ENCODE results near the gene RAB3GAP2.
"Not testable (repeated sequence)": the region's sequence is repeated elsewhere in the genome, so short reads cannot be mapped to it uniquely, and the experiment has no call there.

The RAB3GAP2 gene

GRCh38 chr1:220182656-220183055, 89.6 kb downstream of the RAB3GAP2 start:
- TF ChIP-seq, protein P1, sequence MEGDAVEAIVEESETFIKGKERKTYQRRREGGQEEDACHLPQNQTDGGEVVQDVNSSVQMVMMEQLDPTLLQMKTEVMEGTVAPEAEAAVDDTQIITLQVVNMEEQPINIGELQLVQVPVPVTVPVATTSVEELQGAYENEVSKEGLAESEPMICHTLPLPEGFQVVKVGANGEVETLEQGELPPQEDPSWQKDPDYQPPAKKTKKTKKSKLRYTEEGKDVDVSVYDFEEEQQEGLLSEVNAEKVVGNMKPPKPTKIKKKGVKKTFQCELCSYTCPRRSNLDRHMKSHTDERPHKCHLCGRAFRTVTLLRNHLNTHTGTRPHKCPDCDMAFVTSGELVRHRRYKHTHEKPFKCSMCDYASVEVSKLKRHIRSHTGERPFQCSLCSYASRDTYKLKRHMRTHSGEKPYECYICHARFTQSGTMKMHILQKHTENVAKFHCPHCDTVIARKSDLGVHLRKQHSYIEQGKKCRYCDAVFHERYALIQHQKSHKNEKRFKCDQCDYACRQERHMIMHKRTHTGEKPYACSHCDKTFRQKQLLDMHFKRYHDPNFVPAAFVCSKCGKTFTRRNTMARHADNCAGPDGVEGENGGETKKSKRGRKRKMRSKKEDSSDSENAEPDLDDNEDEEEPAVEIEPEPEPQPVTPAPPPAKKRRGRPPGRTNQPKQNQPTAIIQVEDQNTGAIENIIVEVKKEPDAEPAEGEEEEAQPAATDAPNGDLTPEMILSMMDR (IDR thresholded peaks at IDR 0.05): no peak
- TF ChIP-seq ZFX (IDR thresholded peaks at IDR 0.05; ENCODE audit: borderline replicate concordance): no peak
- H3K27ac ChIP-seq: no peak overlapping the region

DNA sequence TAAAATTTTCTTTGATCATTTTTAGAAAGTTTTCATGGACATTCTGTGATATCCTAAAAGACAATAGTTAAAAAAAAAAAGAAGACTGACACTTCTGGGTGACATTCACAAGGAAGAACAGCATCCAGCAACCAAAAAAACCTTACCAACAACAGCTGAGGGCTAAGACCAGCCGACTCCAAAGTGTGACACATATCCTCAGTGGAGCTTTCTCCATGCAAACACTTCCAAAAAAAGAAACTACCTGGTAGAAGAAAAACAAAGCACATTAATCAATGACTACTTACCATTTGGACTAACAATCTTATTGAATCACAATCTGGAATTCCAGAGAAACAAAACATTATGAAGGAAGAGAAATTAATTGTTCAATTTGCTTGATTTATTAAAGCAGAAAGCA, 90.1 kb downstream of the RAB3GAP2 start:
- TF ChIP-seq ZFX (IDR thresholded peaks at IDR 0.05; ENCODE audit: borderline replicate concordance): no peak
- TF ChIP-seq, protein P1 (IDR thresholded peaks at IDR 0.05): no peak

DNA sequence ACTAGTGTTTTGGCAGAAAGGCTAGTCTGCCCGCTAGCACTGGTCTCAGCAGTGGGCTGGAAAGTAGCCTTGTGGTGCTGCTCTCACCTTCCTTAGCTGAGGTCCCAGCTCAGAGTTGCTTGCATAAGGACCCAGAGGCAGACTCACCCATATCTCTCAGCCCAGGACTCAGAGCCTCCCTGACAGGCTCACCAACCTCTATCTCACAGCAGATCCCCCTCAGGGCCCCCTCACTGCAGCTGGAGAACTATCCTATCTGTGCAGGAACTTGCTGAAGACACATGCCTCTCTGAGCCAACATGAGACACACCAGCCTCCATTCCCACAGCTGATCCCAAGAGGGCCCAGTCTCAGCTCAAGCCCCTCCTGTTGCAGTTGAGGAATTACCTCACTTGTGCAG, 95.7 kb downstream of the RAB3GAP2 start:
- TF ChIP-seq ZFX (IDR thresholded peaks at IDR 0.05; ENCODE audit: borderline replicate concordance): no peak
- TF ChIP-seq, protein P1 (IDR thresholded peaks at IDR 0.05): no peak
- no peak overlapping the region for H3K27ac ChIP-seq

More for the DNA sequence above, 90.1 kb downstream of the RAB3GAP2 start:
- no peak overlapping the region for H3K27ac ChIP-seq

DNA sequence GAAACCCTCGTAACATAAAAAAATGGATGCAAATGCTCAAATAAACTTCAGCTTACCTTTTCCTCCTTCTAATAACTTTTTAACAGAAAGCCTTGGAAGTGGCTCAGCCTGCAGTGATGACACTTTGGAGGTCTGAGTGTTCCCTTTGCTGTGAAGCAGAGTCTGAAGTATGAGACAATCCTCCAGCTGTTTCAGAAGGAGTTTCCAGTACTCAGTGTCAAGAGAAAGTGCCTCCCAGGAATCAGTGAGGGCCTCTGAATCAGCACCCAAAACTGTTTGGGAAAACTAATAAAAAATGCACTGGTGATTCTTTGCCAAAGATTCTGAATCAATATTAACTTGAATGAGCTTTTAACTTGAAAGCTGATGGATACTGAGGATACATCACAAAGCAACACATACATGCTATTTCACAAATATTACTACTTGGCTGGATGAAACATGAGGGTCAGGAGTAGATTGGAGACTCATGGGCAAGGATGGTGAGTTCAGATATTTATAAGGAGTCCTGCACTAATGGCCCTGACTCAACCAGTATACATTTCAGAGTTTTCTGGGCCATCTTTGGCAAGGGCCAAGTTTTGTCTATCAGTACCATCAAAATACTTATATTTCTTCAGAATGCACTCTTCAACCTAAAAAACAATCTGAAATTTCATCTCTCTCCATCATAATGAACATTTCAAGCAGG, 101.3 kb downstream of the RAB3GAP2 start:
- TF ChIP-seq, protein P1 (IDR thresholded peaks at IDR 0.05): no peak
- no peak for TF ChIP-seq ZFX (IDR thresholded peaks at IDR 0.05; ENCODE audit: borderline replicate concordance)
- H3K27ac ChIP-seq: no peak overlapping the region

- not testable (repeated sequence) for H3K27ac ChIP-seq
Measured at GRCh38 chr1:220169887-220170286, 102.4 kb downstream of the RAB3GAP2 start.

DNA sequence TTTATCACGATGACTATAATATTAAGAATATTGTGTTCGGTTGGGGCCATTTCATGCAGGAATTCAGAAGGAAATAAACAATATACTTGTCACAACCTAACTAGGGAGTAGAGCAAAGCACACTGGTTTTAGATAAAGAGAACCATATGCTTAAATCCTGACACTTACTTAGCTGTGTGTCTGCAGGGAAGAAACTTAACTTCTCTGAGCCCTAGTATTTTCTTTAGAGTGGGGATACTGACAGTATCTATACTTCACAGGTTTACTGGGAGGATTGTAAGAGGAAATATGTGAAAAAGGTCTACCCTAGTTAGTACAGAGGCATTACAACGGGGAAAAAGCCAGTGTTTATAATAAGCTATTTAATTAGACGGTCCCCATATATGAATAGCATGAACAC, 105.4 kb downstream of the RAB3GAP2 start:
- H3K27ac ChIP-seq: no peak overlapping the region
- TF ChIP-seq, protein P1 (IDR thresholded peaks at IDR 0.05): no peak
- TF ChIP-seq ZFX (IDR thresholded peaks at IDR 0.05; ENCODE audit: borderline replicate concordance): no peak

GRCh38 chr1:220164517-220164916, 107.7 kb downstream of the RAB3GAP2 start:
- TF ChIP-seq, protein P1 (IDR thresholded peaks at IDR 0.05): no peak
- TF ChIP-seq ZFX (IDR thresholded peaks at IDR 0.05; ENCODE audit: borderline replicate concordance): no peak
- H3K27ac ChIP-seq: no peak overlapping the region

- TF ChIP-seq ZFX (IDR thresholded peaks at IDR 0.05; ENCODE audit: borderline replicate concordance): no peak
- TF ChIP-seq, protein P1 (IDR thresholded peaks at IDR 0.05): no peak
Measured at GRCh38 chr1:220164116-220164515, 108.1 kb downstream of the RAB3GAP2 start.

More at GRCh38 chr1:220164116-220164515, 108.1 kb downstream of the RAB3GAP2 start:
- H3K27ac ChIP-seq: no peak overlapping the region

Data from 22Rv1 (cell line).